Activated T-cell treated with anti-CD3 and anti-CD28 coated beads for 48 hours (primary cell): ENCODE data around the gene RPL11.
"Not testable (repeated sequence)": the region's sequence is repeated elsewhere in the genome, so short reads cannot be mapped to it uniquely, and the experiment has no call there.

Experiments
- DNase-seq: peaks from one replicate; pipeline ENCODE4 v3.0.0-alpha.2; 2020; ENCODE audit warnings: low read depth

Gene RPL11

DNA sequence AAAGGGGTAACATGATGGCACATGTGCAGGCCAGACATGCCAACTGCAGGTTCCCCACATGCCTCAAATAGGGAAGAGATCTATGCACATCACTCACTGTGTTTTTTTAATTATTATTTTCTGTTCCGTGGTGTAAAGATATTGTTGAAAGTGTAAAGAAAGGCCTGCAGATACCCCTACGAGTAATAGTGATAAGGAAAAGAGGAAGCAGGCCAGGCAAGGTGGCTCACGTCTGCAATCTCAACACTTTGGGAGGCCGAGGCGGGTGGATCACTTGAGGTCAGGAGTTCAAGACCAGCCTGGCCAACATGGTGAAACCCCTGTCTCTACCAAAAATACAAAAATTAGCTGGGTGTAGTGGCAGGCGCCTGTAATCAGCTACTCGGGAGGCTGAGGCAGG is 6.4 kb upstream of the RPL11 start:
- not testable (repeated sequence) for DNase-seq

DNA sequence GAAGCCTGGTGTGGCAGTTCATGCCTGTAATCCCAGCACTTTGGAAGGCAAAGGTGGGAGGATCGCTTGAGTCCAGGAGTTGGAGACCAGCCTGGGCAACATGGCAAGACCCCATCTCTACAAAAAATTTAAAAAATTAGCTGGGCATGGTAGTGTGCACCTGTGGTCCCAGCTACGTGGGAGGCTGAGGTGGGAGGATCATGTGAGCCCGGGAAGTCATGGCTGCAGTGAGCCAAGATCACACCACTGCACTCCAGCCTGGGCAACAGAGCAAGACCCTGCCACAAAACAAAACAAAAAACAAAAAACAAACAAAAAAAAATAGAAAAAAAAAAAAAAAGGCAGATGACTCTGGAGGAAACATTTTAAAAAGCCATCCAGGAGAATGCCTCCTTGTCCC is 3.9 kb upstream of the RPL11 start:
- DNase-seq: not testable (repeated sequence)

DNA sequence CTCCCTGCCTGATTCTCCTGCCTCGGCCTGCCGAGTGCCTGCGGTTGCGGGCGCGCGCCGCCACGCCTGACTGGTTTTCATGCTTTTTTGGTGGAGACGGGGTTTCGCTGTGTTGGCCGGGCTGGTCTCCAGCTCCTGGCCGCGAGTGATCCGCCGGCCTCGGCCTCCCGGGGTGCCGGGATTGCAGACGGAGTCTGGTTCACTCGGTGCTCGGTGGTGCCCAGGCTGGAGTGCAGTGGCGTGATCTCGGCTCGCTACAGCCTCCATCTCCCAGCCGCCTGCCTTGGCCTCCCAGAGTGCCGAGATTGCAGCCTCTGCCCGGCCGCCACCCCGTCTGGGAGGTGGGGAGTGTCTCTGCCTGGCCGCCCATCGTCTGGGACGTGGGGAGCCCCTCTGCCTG is 3.3 kb upstream of the RPL11 start:
- not testable (repeated sequence) for DNase-seq

DNA sequence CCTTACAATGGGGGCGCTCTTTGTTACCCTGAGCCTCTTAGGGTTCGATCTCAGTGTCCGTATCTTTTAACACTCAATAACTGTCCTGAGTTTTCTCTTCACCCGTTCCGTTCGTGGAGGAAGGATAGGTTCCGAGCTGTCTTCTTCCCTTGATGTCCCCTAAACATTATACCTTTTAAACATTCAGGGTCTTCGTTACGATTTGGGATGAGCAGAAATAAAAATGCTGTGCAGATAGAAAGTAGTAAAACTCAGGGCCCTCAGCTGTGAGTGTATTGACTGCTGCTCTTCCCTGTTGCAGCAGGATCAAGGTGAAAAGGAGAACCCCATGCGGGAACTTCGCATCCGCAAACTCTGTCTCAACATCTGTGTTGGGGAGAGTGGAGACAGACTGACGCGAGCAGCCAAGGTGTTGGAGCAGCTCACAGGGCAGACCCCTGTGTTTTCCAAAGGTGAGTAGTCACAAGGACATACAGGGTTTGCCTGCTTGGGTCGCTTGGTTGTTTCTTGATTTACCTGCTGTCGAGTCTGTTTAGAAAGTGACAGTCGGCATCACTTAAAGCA is 784 bp downstream of the RPL11 start:
- no peak for DNase-seq

DNA sequence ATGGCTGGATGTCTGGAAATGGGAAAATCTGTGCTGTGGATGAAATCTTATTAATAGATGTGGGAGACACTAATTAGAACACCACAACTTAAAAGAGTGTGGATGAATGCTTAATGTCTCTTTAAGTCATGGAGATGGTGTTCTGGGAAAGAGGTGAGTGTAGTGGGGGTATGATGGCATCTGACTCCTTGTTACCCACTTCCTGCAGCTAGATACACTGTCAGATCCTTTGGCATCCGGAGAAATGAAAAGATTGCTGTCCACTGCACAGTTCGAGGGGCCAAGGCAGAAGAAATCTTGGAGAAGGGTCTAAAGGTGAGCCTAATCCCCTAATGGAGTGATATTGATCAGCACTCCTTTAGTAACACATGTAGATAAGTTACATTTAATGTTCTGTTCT is 2.0 kb downstream of the RPL11 start:
- DNase-seq: no peak

DNA sequence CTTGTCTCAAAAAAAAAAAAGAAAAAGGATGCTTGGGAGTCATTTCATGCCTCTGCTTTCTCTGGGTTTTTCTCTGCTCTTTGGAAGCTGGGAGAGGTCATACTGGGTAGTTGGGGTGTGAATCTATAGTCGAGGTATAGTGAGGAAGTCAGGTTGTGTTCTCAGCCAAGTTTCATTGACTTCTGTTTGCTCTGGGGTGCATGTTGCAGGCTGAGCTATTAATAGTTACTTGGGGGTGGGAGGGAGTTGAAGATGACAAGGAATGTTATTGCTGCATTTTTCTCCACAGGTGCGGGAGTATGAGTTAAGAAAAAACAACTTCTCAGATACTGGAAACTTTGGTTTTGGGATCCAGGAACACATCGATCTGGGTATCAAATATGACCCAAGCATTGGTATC is 2.8 kb downstream of the RPL11 start:
- no peak for DNase-seq

DNA sequence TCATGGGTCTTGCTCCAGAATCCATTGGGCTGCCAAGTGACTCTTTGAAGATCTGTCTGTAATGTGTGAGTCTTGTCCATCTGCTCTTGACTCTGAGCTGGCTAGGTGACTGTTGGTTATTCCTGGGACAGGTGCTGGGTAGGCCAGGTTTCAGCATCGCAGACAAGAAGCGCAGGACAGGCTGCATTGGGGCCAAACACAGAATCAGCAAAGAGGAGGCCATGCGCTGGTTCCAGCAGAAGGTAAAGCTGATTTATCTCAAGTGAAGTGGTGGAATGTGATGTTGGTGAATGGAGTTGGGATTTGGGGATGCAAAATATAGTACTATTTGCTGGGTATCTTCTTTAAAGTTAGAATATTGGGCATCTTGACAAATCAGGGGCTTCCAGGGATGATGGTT is 4.1 kb downstream of the RPL11 start:
- no peak for DNase-seq

DNA sequence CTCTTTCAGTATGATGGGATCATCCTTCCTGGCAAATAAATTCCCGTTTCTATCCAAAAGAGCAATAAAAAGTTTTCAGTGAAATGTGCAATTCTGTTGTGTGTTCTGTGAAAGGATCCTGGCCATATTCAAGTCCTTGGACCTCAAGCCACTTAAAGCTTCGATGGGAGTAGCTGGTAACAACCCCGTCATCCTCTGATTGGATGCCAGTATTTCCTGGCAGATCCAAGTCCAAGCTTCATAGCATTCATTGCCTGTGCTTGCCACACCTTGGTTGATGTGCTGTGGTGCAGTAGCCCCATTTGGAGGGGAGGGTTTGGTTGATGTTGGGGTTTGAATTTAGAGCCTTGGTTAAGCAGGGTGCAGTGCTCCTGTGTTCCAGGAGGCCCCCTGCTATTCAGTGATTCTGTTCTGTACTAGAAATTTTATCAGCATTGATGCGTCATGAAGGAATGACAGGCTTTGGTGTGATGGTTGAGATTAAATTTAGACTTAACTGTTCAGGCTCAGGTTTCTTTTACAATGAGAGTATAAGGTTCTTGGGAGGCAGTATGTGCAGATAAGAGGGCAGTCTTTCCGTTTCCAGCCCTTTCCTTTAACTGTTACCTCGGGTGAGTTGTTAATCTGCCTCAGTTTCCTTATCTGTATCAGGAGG is 4.9 kb downstream of the RPL11 start:
- no peak for DNase-seq

DNA sequence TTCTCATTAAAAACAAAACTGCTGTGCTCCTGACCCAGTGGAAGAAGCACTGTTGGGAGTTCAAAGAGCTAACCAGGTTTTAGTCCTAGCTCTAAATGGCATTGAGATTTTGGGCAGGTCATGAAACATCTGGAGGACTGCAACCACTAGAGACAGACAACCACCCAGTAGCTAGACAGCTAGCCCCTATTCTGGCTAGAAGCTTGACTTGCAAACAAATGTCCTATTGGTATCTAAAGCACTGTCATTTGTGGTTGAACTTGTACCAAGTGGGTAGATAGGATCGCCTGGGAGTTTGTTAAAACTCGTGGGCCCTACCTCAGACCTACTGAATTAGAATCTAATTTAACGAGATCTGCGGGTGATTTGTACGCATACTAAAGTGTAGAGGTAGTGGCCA is 6.9 kb downstream of the RPL11 start:
- DNase-seq: no peak

DNA sequence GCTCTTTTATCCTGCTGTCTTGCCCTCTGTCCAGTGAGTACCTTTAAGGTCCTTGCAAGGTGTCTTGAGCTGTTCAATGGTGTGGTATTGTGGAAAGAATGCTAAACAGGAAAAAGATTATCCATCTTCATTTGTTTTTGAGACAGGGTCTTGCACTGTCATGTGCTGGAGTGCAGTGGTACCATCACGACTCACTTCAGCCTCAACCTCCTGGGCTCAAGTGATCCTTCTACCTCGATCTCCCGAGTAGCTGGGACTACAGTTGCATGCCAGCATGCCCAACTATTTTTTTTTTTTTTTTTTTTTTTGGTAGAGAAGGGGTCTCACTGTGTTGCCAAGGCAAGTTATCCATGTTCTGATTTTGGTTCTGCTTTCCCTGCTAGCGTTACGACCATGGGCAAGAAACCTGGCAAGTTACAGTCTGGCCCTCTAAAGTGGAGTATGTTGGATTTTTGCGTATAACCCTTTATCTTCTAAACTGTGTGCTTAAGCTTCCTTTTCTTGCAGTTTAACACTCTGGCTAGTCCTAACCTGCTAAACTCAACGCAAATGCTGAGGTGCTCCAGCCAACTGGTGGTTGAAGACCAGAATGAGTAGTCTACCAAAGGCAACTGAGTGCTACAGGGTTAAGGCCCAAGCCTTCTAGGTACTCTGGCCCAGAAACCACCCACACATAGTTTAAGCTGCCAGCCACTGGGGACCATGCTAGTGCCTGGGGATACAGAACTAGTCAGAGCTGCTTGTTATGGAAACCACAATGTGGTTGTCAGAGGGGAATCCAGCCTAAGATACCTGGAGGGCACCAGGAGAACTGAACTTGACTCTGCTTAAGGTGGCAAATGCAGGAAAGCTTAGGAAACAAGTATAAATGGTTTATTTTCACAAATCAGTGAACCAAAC is 7.9 kb downstream of the RPL11 start:
- no peak for DNase-seq

DNA sequence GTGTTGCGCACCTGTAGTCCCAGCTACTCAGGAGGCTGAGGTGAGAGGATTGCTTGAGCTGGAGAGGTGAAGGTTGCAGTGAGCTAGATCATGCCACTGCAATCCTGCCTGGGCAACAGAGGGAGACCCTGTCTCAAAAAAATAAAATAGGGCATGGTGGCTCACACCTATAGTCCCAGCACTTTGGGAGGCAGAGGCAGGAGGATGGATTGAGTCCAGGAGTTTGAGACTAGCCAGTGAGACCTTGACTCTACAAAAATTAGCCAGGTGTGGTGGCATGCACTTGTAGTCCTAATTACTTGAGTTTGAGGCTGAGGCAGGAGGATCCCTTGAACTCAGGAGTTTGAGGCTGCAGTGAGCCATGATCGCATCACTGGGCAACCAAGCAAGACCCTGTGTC is 9.7 kb downstream of the RPL11 start:
- no peak for DNase-seq

DNA sequence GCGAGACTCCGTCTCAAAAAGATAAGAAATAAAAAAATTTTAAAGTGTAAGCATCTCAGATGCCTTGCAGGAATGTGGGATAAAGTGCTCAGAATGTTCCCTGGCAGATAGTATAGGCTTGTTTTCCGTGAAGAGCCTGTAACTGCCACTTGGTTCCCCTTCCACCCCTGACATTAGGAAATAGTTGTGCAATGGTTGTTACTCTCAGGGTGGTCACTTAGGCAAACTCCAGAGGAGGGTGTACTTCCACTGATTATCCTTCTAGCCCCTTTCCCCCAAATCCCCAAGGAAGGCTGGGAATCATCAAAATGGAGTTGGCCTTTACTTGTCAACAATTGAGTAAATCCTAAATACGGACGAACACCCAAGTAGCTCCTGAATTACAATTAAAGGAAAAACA is 10.4 kb downstream of the RPL11 start:
- DNase-seq: no peak

DNA sequence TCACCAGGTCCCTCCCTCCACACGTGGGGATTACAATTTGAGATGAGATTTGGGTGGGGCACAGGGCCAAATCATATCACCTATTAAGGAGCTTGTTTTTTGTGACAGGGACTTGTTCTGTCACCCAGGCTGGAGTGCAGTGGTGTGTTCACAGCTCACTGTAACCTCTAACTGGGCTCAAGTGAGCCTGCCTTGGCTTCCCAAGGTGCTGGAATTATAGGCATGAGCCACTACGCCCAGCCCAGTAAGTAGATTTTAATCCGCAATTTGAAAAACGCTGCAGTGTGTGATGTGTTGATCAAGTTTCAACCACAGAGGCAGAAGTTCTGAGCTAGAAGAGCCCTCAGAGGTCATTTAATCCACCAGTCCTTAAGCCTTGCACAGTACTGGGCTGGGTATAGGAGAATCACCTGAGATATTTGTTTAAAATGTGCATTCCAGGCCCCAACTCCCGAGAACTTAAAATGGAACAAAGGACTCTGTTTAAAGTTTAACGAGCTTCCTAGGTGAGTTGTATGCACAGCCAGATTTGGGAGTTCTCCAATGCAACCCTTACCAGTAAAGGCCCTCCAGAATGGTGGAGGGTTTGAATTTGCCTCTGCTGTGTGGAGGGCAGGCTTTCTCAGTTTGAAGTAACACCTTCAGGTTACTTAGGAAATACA is 13.4 kb downstream of the RPL11 start:
- no peak for DNase-seq

DNA sequence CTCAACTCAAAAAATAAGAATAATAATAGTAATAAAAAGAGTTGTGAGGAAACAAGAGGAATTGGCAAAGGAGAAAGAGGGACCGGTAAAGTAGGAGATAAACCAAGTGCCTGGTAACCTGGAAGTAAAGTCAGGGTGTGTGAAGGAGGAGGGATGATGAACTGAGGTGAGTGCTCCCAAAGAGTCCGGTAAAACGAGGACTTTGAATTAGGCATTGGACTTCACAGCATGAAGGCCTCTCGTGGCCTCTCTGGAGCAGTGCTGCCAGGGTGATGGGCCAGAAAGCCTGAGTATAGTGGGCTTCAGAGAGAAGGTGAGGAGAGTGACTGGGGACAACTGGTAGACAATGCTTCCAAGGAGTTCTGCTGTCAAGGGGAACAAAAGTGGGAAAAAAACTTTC is 17.6 kb downstream of the RPL11 start:
- no peak for DNase-seq

DNA sequence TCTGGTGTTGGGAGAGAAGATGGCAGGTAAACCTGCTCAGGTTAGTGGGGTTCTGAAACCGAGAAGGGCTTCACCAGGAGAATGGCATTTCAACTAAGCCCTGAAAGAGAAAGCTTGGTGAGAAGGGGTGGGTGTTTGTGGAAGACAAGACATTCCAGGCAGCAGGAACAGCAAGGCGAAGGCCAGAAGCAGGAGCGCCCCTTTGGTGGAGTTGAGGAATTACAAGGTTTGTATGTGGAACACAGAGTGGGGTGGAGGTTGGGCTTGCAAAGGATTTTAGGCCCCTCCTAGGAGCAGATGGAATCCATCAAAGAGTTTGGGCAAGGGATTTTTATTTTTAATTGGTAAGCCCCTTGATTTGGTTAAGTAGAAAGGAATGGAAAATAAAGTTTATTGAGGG is 26.9 kb downstream of the RPL11 start:
- DNase-seq: no peak

DNA sequence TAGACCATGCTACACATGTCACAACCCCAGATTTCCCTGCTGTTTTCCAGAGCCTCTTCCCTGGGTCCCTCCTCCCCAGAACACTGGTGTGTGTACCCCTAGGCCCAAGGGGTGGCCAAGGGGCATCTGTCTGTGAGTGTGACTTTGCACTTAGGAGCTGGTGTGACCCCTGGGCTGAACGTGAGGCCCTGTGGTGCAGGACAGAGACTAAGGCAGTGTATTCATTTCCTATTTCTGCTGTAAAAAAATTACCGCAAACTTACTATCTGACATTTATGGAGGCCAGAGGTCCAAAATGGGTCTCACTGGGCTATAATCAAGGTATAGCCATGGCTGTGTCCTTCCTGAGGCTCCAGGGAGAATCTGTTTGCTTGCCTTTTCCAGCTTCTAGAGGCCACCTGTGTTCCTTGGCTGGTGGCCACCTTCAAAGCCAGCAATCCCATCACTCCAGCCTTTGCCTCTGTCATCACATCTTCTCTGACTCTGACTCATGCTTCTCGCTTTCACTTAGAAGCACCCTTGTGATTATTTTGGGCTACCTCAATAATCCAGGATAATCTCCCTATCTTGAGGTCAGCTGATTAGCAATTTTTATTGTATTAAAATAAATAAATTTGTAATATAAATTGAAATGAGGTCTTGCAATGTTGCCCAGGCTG is 27.7 kb downstream of the RPL11 start:
- DNase-seq: no peak

DNA sequence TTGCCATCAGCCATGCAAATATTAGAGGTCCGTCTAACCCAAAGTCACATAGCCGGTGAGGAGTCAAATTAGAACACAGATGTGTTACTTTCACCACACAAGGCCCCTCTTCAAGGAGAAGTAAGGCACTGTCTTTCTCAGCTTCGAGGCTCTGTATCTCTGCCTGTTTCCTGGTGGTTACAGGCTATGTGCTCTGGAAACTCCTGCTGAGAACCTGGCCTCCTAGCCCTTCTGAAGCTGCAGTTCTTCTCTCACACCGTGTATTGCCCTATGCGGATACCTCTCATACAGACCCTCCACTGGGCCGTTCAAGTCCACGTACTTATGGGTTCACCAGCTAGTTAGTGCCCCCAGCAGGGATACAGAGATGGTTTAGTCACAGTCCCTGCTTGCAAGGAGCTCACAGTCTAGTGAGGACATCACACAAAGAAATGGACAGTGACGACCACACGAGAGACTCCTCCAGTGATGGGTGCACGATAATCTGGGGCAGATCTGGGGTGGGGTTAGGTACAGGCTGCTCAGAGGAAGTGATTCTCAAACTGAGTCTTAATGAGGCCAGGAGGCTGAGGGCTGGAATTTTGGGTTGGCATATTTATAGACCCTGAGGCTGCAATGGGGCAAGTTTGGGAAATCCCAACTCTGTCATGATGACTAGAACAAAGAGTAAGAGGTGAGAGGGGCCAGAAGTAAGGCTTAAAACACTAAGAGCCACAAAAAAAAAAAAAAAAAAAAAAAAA is 28.8 kb downstream of the RPL11 start:
- peak; percentile 18 for DNase-seq

DNA sequence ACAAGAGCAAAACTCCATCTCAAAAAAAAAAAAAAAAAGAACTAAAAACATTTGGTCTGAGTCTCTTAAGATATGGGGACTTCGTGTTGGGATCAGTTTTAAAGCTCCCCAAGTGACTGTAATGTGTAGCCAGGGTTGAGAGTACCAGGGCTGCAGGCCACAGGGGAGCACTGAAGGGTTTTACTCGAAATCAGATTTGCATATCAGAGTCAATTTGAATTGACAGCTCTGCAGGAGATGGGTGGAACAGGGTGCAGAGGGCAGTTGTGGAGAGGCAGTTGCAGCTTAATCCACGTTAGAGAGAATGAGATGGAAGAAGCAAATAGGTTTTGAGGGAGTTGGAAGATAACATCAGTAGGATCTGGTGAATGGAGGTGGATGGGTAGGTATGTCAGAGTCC is 31.0 kb downstream of the RPL11 start:
- DNase-seq: no peak

DNA sequence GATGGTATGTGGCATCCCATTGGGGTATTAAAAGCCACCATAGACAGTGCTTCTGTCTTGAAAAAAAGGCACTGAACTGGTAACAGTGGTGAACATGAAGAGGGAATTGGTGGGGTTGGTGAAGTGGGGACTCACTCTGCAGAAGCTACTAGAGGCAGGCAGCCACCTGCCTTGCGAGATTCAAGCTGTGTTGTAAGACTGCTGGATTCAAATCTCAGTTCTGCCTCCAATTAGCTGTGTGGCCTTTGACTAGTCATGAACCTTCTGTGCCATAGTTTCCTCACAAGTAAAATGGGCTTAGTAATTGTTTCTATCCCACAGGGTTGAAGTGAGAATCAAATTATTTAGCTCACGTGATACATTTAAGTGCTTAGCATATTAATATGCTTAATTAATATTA is 35.1 kb downstream of the RPL11 start:
- no peak for DNase-seq

DNA sequence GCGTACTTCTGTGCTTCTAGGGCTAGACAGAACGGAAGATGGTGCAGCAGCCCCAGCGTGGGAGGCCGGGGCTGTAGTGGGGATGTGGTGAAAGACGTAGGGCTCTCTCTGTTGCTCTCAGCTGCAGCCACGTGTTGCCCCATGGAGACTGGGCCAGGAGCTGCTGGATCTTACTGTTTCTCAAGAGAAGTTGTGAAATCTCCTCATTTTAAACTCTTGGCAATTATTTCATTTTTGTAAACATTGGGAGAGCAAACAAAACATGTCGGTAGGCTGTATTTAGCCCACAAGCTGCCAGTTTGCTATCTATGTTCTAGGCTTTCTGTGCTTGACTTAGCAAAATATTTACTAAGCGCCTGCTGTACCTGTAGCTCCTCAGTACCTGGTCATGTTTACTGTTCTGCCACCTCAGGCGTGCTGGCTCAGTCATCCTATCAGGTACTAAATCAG is 35.8 kb downstream of the RPL11 start:
- DNase-seq: no peak
